Hematopoietic multipotent progenitor cell treated with erythropoietin and hydrocortisone succinate and interleukin-3 and kit ligand, for 17 days (in vitro differentiated cells): ENCODE measurements around the gene CD163L1.
"Not testable (repeated sequence)": the region's sequence is repeated elsewhere in the genome, so short reads cannot be mapped to it uniquely, and the experiment has no call there.

Source experiments
- DNase-seq: peaks from one replicate; pipeline ENCODE4 v3.0.0-alpha.2; 2015; ENCODE audit warnings: low spot score

Gene CD163L1

DNA sequence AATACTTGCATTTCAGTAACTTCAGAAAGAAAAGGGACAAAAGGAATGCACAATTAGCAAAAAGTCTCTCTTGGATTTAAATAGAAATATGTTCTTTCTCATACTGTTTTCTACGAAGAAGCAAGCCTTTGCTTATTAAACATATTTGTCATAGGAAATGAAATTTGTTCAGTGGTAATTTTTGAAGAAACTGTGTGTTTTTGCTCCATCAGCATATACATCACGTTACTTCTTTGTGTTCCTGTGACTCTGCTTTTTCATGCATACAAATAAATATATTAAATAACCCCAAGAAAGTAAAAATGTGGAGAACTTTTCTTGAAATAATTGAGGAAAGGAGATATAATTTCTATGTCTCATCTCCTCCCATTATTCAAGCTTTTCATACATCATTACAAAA, 39.7 kb downstream of the CD163L1 start:
- no peak for DNase-seq

DNA sequence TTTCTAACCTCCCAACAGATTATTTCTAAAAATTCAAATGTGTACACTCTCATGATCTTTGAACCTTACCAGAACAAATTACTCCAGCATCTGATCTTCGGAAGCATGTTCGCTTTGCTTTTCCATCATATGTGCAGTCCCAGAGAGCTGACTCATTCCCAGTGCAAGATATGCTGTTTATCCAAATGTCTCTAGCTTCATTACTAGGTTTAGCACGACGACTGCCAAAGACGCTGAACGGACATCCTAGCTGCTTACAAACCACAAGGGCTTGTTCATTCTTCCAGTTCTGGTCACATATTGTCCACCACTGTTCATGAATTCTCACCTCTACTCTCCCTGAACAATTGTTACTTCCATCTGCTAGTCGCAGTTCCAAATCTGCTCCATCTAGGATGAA, 40.5 kb downstream of the CD163L1 start:
- DNase-seq: no peak

DNA sequence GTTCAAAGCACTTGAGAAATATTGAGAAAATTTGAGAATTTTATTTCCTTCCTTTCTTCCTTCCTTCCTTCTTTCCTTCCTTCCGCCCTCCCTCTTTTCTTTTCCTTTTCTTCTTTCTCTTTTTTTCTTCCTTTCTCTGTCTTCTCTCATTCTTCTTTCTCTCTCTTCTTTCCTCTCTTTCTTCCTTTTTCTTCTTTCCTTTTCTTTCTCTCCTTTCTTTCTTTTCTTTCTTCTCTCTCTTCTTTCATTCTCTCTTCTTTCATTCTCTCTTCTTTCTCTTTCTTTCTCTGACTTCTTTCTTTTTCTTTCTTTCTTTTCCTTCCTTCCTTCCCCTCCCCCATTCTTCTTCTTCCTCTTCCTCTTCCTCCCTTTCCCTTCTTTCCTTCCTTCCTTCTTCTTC, 44.9 kb downstream of the CD163L1 start:
- DNase-seq: no peak

DNA sequence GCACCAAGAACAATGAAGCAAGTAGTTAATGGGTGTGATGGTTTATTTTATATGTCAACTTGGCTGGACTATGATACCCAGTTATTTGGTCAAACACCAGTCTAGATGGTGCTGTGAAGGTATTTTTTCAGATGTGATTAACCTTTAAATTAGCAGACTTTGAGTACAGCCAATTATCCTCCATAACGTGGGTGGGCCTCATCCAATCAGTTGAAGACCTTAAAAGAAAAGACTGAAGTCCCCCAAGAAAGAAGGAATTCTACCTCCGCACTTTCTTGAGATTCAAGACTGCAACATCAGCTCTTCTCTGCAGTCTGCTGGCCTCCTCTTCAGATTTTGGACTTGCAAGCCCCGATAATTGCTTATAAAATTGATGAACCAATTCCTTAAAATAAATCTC, 47.5 kb downstream of the CD163L1 start:
- no peak for DNase-seq

DNA sequence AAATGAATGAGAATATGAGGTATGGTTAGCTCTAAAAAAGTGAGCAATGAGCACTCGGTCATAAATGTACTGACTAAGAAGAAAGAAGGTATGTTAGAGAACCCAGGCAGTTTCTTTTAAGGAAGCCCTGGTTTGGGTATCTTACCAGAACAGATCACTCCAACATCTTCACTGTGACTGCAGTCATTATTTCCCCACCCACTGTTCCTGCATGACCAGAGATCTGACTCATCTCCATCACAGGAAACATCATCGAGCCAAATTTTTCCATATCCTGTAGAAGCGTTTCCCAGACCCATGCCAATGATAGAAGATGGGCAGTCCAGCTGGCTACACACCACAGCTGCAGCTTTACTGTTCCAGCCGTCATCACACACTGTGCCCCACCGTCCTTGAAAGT, 48.0 kb downstream of the CD163L1 start:
- no peak for DNase-seq

DNA sequence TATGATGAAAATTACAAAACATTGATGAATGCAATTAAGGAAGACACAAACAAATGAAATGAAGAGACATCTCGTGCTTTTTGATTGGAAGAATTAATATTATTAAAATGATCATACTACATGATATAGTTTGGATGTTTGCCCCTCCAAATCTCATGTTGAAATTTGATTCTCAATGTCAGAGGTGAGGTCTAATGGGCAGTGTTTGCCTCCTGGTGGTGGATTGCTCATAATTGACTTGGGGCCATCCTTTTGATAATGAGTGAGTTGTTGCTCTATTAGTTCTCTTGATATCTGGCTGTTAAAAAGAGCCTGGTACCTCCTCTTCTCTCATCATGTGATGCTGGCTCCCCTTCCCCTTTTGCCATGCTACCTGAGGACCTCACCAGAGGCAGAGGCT, 56.7 kb downstream of the CD163L1 start:
- DNase-seq: peak; percentile 42

DNA sequence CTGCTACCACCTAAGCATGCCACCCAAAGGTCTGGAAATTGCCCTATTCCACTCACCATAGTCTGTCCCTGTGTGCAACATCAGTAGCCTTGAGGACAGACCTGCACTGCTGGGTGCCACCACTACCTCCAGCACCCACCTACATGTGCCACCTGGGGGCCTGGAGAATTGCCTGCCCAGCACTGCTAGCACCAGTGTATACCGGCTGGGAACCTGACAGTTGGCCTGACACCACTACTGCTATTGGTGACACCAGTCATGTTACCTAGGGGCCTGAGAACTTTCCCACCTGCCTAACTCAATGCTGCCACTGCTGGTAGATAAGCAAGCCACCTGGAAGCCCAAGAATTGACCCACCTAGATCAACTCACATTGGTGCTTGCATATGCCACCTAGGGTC, 60.8 kb downstream of the CD163L1 start:
- no peak for DNase-seq

DNA sequence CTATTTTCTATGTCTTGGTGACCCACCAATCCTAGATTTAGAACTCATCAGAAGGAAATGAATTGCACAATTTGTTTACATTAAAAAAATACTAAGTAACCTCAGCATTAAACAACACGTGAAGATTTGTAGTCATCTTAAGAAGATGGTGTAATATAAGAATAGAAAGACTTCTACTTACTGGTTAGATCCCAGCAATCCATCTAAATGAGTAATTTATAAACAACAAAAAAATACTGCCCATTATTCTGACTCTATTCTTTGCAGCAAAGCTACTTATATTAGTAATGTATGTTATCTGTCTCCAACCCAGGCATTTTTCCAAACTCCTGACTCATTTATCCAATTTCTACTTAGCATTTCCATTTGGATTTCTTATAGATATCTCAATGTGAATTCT, 67.8 kb downstream of the CD163L1 start:
- DNase-seq: no peak

DNA sequence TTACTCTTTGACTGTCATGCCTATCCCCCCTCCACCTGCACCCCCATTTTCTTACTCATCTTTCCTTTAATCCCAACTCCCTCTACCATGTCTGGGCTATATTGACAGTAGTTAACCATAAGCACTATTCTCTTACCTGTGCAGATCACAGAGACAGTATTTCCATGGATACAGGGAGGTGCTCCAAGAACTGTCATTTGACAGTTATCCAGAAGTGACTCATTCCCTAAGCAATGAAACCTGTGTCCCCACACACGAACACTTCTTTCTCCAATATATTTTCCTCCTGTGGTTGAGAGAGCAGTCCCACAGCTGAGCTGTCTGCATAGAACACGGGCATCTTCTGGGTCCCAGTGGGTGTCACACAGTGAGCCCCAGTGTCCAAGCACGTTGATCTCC, 68.8 kb downstream of the CD163L1 start:
- DNase-seq: no peak

DNA sequence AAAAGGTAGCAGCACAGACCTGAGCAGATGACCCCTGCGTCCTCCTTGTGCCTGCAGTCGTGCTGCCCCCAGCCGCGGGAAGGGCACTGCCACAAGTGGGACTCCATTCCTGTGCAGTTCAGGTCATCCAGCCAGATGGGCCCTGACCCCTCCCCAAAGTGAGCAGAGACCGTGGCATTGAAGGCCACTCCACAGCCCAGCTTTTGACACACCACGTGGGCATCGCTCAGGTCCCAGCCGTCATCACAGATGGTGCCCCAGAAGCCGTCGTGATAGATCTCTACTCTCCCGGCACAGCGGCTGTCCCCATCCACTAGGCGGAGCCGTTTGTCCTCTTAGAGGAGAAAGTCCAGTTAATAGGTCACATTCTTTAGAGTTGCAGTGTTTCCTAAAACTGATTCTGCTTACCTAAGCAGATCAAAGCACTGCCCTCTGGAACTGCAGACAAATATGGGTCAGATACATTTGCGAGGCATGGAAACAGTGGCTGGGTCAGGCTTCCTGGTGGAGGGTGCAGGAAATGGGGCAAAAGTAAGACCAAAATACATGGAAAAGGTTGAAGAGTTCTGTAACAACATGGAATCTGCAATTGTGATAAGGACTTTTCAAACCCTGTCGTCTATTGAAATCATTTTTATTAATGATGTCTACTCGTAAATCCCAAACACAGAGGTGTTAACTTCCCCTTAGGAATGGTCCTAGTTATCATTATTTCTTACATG, 69.4 kb downstream of the CD163L1 start:
- DNase-seq: peak; percentile 54

DNA sequence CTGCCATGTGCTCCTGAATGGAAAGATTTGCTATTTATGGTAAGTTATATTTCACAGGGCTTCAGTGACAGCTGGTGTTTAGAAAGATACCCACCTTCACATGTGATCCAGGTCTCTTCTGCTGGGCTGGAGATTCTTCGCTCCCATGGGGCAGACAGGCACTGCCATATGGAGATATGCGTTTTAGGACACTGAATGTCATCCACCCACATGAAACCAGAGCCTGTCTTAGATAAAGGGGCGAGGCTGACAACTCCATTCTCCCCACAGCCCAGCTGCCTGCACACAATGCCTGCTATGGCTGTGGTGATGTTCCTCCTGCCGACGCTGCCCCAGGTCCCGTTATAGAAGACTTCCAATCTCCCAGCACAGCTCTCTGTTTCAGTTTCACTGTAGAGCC, 70.7 kb downstream of the CD163L1 start:
- no peak for DNase-seq

DNA sequence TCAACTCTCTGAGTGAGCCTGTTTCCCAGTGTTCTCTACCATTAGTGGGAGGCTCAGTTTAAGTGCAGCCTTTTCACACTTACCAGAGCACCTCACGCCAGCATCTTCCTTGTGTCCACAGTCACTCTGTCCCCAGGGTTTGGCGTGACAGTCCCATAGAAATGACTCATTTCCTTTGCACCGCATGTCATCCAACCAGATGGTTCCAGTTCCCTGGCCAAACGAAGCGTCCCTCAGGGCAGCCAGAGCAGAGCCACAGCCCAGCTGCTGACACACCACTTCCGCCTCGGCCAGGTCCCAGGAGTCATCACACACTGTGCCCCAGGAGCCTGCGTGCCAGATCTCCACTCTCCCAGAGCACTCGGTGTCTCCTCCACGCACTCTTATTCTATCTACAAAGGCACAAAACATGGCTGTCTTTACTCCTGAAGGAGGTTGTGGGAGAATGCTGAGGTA, 74.7 kb downstream of the CD163L1 start:
- DNase-seq: no peak

DNA sequence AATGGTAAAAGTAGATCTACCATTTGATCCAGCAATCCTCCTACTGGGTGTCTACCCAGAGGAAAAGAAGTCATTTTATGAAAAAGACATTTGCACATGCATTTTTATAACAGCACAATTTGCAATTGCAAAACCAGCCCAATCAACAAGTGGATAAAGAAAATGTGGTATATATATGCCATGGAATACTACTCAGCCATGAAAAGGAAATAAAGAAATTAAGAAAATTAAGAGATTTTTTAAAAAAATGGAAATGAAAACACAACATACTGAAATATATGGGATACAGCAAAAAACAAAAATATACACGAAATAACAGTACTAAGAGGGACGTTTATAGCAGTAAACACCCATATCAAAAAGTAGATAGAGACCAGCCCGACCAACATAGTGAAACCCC, 81.2 kb downstream of the CD163L1 start:
- DNase-seq: no peak

DNA sequence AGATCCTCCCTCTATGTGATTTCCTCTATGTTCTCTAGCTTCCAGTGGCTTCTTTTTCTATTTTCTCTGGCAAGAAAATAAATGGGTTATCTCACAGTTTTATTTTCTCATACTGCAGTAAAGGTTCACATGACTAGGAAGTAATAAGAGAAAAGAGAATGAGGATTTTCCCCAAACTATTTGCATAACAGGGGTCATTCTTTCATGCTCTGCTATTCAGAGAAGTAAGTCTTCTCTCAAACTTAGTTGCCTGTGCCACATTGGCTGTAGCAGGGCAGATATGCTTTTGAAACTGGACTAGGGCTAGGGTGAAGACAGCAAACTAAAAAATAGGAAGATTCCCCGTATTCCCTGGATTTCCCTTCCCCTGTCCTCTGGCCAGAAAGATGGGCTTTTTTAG, 82.7 kb downstream of the CD163L1 start:
- DNase-seq: no peak

DNA sequence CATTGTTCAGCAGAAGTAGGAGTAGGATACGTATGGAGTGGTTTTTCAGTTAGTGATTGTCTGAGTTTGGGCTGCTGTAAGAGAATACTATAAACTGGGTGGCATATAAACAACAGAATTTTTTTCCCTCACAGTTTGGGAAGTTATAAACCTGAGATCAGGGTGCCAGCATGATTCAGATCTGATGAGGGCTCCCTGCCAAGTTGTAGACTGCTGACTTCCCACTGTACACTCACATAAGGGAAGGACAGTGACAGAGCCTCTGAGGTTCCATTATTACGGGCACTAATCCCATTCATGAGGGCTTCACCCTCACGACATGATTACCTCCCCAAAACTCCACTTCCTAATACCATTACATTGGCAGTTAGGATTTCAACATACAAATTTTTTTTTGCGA, 89.4 kb downstream of the CD163L1 start:
- peak; percentile 16 for DNase-seq

DNA sequence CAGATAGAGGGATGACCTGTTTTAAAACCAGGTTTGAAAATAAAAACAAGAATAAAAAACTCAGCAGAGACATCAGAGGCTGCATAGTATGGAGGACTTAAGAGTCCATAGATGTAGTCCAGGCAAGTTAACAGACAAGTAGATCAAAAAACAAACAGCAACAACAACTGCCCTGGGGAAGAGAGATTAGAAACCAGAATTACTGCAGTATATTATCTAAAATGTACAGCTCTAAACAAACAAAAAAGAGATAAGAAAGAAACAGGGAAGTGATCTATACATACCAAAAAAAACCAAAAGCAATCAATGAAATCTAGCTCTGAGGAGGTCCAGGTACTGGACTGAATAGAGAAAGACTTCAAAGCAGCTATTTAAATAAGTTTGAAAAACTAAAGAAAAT, 91.3 kb downstream of the CD163L1 start:
- no peak for DNase-seq

DNA sequence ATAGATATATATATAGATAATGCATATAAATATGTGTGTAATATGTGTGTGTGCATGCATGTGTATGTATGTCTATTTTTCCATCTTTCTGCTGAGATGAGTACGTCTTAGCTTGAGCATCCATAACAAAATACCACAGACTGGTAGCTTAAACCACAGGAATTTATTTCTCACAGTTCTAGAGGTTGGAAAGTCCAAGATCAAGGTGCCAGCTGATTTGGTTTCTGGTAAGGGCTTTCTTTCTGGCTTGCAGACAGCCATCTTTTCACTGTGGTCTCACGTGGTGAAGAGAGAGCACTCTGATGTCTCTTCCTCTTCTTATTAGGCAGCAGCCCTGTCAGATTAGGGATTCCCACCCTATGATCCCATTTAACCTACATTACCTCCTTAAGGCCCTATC, 92.8 kb downstream of the CD163L1 start:
- DNase-seq: no peak

DNA sequence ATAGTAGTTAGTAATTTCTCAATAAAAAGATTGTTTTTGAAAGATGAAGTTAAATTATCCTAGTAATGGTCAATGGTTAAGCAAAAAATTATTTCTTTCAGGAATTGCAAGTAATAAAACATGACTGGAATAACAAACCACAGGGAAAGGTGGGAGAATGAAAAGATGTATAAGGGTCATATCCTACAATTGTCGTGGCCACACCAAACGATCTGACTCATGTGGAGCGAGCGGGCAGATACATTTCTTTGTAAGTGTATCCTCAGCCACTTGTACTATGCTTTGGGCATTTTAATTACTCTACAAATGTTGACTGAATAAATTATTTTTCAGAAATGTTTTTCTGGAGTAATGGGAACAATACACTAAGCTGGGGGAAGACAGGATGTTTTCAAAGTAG, 94.5 kb downstream of the CD163L1 start:
- DNase-seq: no peak

DNA sequence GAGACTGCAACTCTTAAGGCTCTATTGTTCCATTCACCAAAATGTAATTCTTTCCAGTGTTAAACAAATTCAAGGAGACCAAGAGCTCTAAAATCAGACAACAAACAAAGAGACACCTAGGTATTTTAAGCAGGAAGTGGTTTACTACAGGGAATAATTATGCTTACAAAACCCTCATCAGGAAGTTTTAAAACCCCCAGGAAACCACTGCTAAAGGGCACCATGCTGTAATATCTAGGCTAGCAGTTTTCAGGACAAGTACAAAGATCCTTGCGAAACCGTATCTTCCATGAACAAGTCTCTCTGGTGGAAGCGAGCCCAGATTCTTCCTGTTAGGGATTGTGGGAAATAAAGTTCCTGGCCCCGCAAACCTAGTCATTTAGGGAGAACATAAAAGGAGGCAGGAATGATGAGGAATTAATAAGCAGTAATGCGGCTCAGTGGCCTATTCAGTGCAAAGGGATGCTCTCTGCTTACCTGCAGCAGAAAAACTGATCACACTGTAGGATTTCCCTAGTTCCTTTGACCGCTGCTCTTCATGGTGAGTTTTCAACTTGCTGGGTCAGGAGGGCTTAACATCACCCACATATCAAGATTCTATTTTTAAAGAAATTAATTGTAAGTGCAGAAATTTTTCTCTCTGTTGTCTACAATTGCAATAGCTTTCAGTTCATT, 97.3 kb downstream of the CD163L1 start:
- no peak for DNase-seq

DNA sequence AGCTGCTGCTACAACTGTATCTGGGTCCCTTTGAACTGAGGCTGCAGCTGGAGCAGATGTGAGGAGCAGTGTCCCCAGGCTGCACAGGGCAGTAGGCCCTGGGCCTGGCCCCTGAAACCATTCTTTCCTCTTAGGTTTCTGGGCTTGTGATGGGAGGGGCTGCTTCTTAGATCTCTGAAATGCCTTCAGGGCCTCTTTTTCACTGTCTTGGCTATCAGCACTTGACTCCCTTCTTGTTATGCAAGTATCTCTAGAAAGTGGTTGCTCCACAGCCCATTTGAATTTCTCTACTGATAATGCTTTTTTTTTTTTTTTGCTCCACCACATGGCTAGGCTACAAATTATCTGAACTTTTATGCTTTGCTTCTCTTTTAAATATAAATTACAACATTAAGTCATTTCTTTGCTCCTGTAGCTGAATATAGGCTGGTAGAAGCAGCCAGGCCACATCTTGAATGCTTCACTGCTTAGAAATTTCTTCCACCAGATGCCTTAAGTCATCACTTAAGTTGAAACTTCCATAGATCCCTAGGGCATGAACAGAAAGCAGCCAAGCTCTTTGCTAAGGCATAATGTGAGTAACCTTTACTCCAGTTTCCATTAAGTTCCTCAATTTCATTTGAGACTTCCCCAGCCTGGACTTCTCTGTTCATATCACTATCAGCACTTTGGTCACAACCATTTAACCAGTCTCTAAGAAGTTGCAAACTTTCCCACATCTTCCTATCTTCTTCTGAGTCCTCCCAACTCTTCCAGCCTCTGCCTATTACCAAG, 98.9 kb downstream of the CD163L1 start:
- no peak for DNase-seq

DNA sequence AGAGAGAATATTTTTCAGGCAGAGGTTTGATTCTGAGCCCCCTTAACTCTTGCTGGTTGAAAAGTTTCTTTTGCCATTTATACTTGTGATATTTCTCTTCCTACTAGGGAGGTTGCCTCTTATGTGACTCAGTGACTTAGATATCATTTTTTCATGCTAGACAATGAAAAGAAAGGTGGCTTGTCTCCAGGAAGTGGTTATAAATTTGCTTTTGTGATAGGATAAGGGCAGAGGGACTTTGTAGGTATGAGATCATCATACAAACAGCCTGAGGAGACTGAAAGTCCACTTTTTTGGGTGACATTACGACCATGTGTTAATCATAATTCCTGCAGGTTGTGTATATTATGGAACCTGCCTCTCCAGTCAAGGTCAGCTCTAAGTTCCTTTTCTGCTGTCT, 104.3 kb downstream of the CD163L1 start:
- DNase-seq: no peak

DNA sequence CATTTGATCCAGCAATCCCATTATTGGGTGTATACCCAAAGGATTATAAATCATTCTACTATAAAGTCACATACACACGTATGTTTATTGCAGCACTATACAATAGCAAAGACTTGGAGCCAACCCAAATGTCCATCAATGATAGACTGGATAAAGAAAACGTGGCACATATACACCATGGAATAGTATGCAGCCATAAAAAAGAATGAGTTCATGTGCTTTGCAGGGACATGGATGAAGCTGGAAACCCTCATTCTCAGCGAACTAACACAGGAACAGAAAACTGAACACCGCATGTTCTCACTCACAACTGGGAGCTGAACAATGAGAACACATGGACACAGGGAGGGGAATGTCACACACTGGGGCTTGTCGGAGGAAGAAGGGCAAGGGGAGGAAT, 106.2 kb downstream of the CD163L1 start:
- DNase-seq: not testable (repeated sequence)

DNA sequence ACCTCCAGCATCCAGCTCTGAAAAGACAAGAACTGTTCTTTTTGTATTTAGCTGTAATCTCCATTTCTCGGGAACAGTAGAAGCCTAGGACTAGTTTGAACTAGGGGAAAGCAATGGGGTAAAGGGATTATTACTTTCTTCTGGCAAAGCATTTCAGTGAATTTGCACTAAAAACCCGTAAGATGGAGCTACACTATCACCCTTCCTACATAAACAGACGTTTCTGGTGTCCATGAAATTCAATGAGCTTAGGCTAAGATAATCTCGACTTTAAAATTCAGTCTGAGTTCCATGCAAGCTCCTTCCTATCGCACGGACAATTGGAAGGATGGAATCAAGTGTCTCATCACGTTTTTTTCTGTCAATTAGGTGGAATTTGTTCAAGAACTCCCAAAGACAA, 116.0 kb downstream of the CD163L1 start:
- no peak for DNase-seq
